Panc1 (cell line): Measurements from ENCODE around the gene UTY. TPM values are rescaled to one million over a fixed set of nuclear protein-coding genes. Genes with fewer than 3 reads are reported as not detected.

ENCODE experiments used
- ATAC-seq: fragments of 200-7000 bp; cut with Tn5 transposase; 2 replicates; pipeline ENCODE4 v1.9.1; 2020; ENCODE audit warnings: mild to moderate bottlenecking, moderate library complexity
- BruUV-seq: library from RNA; stranded (reverse); fragments of 400-500 nt; replicated peaks from 2 replicates; lab custom pipeline; 2021; lab: Mats Ljungman, UMichigan
- CTCF ChIA-PET: fragments of 300-600 bp; sonication (Branson Sonifier 250); formaldehyde crosslinking; loops from one replicate; lab custom pipeline; 2022; ENCODE audit warnings: antibody characterized with exemption; lab: Charles Lee
- POLR2A ChIA-PET: fragments of 300-600 bp; sonication (Branson Sonifier 250); formaldehyde crosslinking; loops from one replicate; lab custom pipeline; 2022; ENCODE audit warnings: antibody characterized with exemption; lab: Charles Lee
- DNase-seq: peaks from one replicate; pipeline ENCODE4 v3.0.0-alpha.2; 2010; ENCODE audit warnings: low read depth, low spot score
- H3K27ac ChIP-seq: 2 replicates; pipeline ENCODE4 v1.5.1; 2011; ENCODE audit warnings: mild to moderate bottlenecking, low read length, inconsistent platforms
- H3K27me3 ChIP-seq: fragments of 200-500 bp; sonication (Bioruptor generic); 2 replicates; pipeline ENCODE4 v1.6.0; 2014; ENCODE audit warnings: low read length, inconsistent platforms; ENCODE audit not compliant: control insufficient read depth, insufficient read depth
- H3K36me3 ChIP-seq: fragments of 200-500 bp; sonication (Bioruptor generic); 2 replicates; pipeline ENCODE4 v1.5.1; 2014; ENCODE audit warnings: inconsistent platforms, mild to moderate bottlenecking, low read length, moderate library complexity; ENCODE audit not compliant: control insufficient read depth, insufficient read depth
- H3K4me1 ChIP-seq: 2 replicates; pipeline ENCODE4 v1.5.1; 2011; ENCODE audit warnings: inconsistent platforms, mild to moderate bottlenecking, low read length, moderate library complexity; ENCODE audit not compliant: control insufficient read depth, insufficient read depth
- H3K4me3 ChIP-seq, 2 experiments: 2 replicates each; pipeline ENCODE4 v1.5.1; 2011 to 2012; ENCODE audit warnings: low read depth in 2 of 2, low read length in 2 of 2, mild to moderate bottlenecking in 2 of 2, inconsistent platforms in 1 of 2, moderate library complexity in 1 of 2
- H3K9me3 ChIP-seq: fragments of 200-500 bp; sonication (Bioruptor generic); 2 replicates; pipeline ENCODE4 v1.5.1; 2014; ENCODE audit warnings: low read depth, mild to moderate bottlenecking, inconsistent platforms, low read length, moderate library complexity; ENCODE audit not compliant: control insufficient read depth, insufficient read depth
- CTCF ChIP-seq: fragments of 450-650 bp; IDR thresholded peaks from 2 replicates; pipeline ENCODE4 v1.5.1; 2017; ENCODE audit warnings: mild to moderate bottlenecking
- POLR2AphosphoS5 ChIP-seq: IDR thresholded peaks from 2 replicates; pipeline ENCODE4 v1.6.1; 2012; ENCODE audit warnings: mild to moderate bottlenecking, low read depth, low read length, moderate library complexity
- REST ChIP-seq, 2 experiments: IDR thresholded peaks; 2 replicates each; pipeline ENCODE4 v1.6.1; 2011 to 2012; ENCODE audit warnings: low read depth in 2 of 2, control low read depth in 1 of 2, low read length in 1 of 2, mild to moderate bottlenecking in 1 of 2, moderate library complexity in 1 of 2; ENCODE audit not compliant: insufficient read depth in 1 of 2
- SIN3A ChIP-seq: IDR thresholded peaks from 2 replicates; pipeline ENCODE4 v1.6.1; 2012; ENCODE audit warnings: low read depth, mild to moderate bottlenecking, low read length, moderate library complexity, borderline replicate concordance; ENCODE audit not compliant: insufficient read depth
- TCF7L2 ChIP-seq: IDR thresholded peaks from 2 replicates; pipeline ENCODE4 v1.6.1; 2011; ENCODE audit warnings: mild to moderate bottlenecking, low read depth, low read length, inconsistent platforms
- in situ Hi-C: cut with HindIII; loops from 2 replicates; pipeline ENCODE4 v1.10.0; 2016; ENCODE audit warnings: low sequenced_read_pairs, low pct_unique_long_range_greater_than_20kb
- intact Hi-C: fragments of 100-400 bp; cut with micrococcal nuclease; formaldehyde crosslinking; loops from one replicate; pipeline ENCODE4 v1.10.0; 2022; ENCODE audit not compliant: unreplicated experiment
- total RNA-seq: library from RNA; stranded (reverse); gene quantifications from one replicate; pipeline ENCODE4 v1.2.1, GENCODE V29; 2021; ENCODE audit not compliant: unreplicated experiment

The UTY gene
- total RNA-seq, 1 experiment from 2014 or later, result 0.10 TPM

- in situ Hi-C loops (no loop called here), intact Hi-C loops (no loop called here)
- TF ChIP-seq CTCF (no peak), SIN3A (no peak), REST (IDR thresholded peaks at IDR 0.05; ENCODE audit: insufficient read depth in 1 of 2, low read depth in 2 of 2, low read length in 1 of 2) (no peak), POLR2AphosphoS5 (no peak), TCF7L2 (no peak)
- Histone ChIP-seq H3K9me3 (no peaks in the 10 kb centered on the region), H3K4me3 (no peak overlapping the region), H3K4me1 (no peaks in the 10 kb centered on the region), H3K27me3 (no peaks in the 10 kb centered on the region), H3K36me3 (no peaks in the 10 kb centered on the region), H3K27ac (no peak overlapping the region)
- ChIA-PET CTCF (no interaction called here), POLR2A (no interaction called here)
- no TSS peak for BruUV-seq
- DNase-seq (no peak), ATAC-seq (no peak)
Measured at GRCh38 chrY:13488738-13489137, 8.9 kb upstream of the UTY start.

- intact Hi-C loops, result no loop called here
- no peak for TF ChIP-seq CTCF
- no peak for TF ChIP-seq TCF7L2
- TF ChIP-seq REST (IDR thresholded peaks at IDR 0.05; ENCODE audit: insufficient read depth in 1 of 2, low read depth in 2 of 2, low read length in 1 of 2), result no peak
- TF ChIP-seq POLR2AphosphoS5, result no peak
- no peak for TF ChIP-seq SIN3A
- no peak for DNase-seq
- no TSS peak for BruUV-seq
- ChIA-PET POLR2A (no interaction called here), CTCF (no interaction called here)
- Histone ChIP-seq H3K9me3 (no peaks in the 10 kb centered on the region), H3K27me3 (no peaks in the 10 kb centered on the region), H3K27ac (no peak overlapping the region), H3K4me1 (no peaks in the 10 kb centered on the region), H3K4me3 (no peak overlapping the region), H3K36me3 (no peaks in the 10 kb centered on the region)
- in situ Hi-C loops, result no loop called here
- no peak for ATAC-seq
Measured at GRCh38 chrY:13479121-13479711, 617 bp downstream of the UTY start.
